ENCODE data around the gene SLC16A3. TPM values are rescaled to one million over a fixed set of nuclear protein-coding genes. Genes with fewer than 3 reads are reported as not detected.

SLC16A3 gene
- polyA plus RNA-seq, 1 of the 3 experiments (the other 2 are of a cell fraction) = 70.7 TPM

DNA sequence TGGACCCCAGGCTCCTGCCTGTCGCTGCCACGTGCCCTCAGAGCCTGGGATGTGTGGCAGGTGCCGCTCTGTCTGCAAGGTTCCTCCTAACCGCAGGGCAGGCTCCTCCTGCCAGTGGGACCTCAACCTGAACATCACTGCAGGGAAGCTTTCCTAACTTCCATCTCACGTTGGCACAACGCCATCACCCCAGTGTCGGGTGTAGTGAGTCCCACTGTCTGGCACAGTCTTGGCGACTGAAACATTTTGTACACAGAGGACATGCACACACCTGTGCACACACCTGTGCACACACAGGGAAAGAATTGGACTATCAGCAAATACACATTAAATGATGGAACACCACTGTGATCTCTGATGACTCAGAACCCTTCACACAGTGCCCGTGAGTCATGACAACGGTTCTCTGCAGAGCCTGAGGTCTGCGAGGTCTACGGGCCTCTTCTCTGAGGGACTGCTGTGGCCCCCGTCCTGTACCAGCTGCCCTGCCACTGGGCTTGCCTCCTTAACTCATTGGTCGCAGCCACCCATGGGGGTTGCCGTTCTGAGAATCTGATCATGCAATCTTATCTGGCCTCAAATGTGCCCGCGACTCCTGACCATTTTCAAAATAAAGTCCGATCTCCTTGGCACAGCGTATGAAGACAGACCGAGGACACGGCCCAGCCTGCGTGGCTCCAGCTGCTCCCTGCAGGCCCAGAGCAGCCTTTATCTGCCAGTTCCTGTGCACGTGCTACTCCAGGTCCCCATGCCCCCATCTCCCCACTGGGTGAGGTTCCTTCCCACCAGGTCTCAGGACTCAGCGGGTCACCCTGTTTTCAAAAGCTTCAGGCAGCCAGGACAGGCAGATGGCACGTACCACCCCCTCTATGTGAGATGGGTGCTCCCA, 23.8 kb upstream of the SLC16A3 start:
- 47% methylated on average over 24 of the region's 25 CpGs for WGBS (ENCODE audit: low lambda C conversion rate)
- Histone ChIP-seq H2AFZ (ENCODE audit: low read depth) (no peak overlapping the region), H3K9me2 (no peaks in the 10 kb centered on the region), H4K20me1 (ENCODE audit: insufficient read depth) (0 out of 2 replicates have a peak, but pooled peaks cover 3% of the 10 kb centered on the region), H3K4me1 (ENCODE audit: control insufficient read depth in 1 of 2, insufficient read depth in 2 of 2, low read depth in 1 of 2, low read length in 1 of 2) (peaks cover 15 to 19% of the 10 kb centered on the region in 2 experiments; a peak in 3 of 4 replicates), H3F3A (replicated peaks; ENCODE audit: insufficient read depth) (peaks cover 24% of the 10 kb centered on the region), H3K27me3 (ENCODE audit: insufficient read depth) (no peaks in the 10 kb centered on the region), H3K4me2 (peak overlapping the region; percentile 54), H3K79me2 (ENCODE audit: insufficient read depth) (peaks cover 24% of the 10 kb centered on the region; the same call in 1 of the 2 replicates), H3K9ac (no peak overlapping the region), H3K27ac (ENCODE audit: low read depth in 2 of 2, low read length in 1 of 2) (peak overlapping the region; percentile 64 to 70), H3K4me3 (ENCODE audit: low read depth in 2 of 2, low read length in 1 of 2) (0 out of 4 replicates have a peak overlapping the region, but pooled peaks of 1 of the 2 experiments have one; percentile 8), H3K9me3 (no peaks in the 10 kb centered on the region), H3K36me3 (replicated peaks in 1 of 2; ENCODE audit: control insufficient read depth in 1 of 2, insufficient read depth in 2 of 2, low read length in 1 of 2) (peaks cover 12 to 18% of the 10 kb centered on the region in 2 experiments)
- DNase-seq = peak; percentile 58
- POLR2A ChIA-PET = interaction anchor here (0.6 to 1.0 kb wide), 3 partner anchors 17 to 107 kb away, joined by 3 to 4 read pairs (median 3); no protein-coding TSS in a partner anchor
- CTCF ChIA-PET = interaction anchor here (0.6 to 4.0 kb wide), 29 partner anchors 10 to 399 kb away, joined by 3 to 37 read pairs (median 5); partner anchors contain the start of genes CD7, DCXR and SLC16A3
- TF ChIP-seq TAF1 (IDR thresholded peaks at IDR 0.05; ENCODE audit: borderline replicate concordance, low read depth, low read length) (no peak), RCOR1 (IDR thresholded peaks at IDR 0.05; ENCODE audit: low read length) (no peak), CHD2 (IDR thresholded peaks at IDR 0.05; ENCODE audit: low read length, partially characterized antibody) (no peak), MEF2A (IDR thresholded peaks at IDR 0.05; ENCODE audit: borderline replicate concordance, low read depth) (no peak), POLR2AphosphoS5 (IDR thresholded peaks at IDR 0.05; ENCODE audit: low read depth, low read length) (no peak), ELF1 (IDR thresholded peaks at IDR 0.05) (no peak), NFIC (IDR thresholded peaks at IDR 0.05; ENCODE audit: borderline replicate concordance) (no peak), SIN3A (IDR thresholded peaks at IDR 0.05; ENCODE audit: borderline replicate concordance, low read depth, low read length) (0 out of 2 replicates have a peak, but pooled peaks have one; percentile 37), MXI1 (IDR thresholded peaks at IDR 0.05; ENCODE audit: low read depth, low read length) (no peak; the same call in 1 of the 2 replicates), GABPA (IDR thresholded peaks at IDR 0.05; ENCODE audit: low read depth) (no peak), JUND (IDR thresholded peaks at IDR 0.05) (peak; percentile 85; the same call in 1 of the 2 replicates), FOSL2 (IDR thresholded peaks at IDR 0.05; ENCODE audit: borderline replicate concordance, low read depth) (peak; percentile 97), CTCF (IDR thresholded peaks at IDR 0.05) (no peak), RAD21 (IDR thresholded peaks at IDR 0.05; ENCODE audit: low read length) (no peak), EZH2phosphoT487 (IDR thresholded peaks at IDR 0.05; ENCODE audit: borderline replicate concordance, low read depth) (no peak), SMC3 (IDR thresholded peaks at IDR 0.05; ENCODE audit: low read depth, low read length) (no peak), EP300 (IDR thresholded peaks at IDR 0.05; ENCODE audit: borderline replicate concordance in 1 of 2, low read depth in 1 of 2, low read length in 1 of 2) (no peak; a peak in 1 of 4 replicates), RXRA (IDR thresholded peaks at IDR 0.05; ENCODE audit: borderline replicate concordance, low read depth) (no peak), USF2 (IDR thresholded peaks at IDR 0.05; ENCODE audit: borderline replicate concordance, low read depth, low read length) (no peak), FOXJ3 (CRISPR knock-in tag; IDR thresholded peaks at IDR 0.05) (no peak), NRF1 (IDR thresholded peaks at IDR 0.05; ENCODE audit: low read depth, low read length) (no peak), ZBTB33 (IDR thresholded peaks at IDR 0.05; ENCODE audit: borderline replicate concordance, low read depth) (no peak), FOXM1 (IDR thresholded peaks at IDR 0.05; ENCODE audit: low read depth) (no peak), RFX5 (IDR thresholded peaks at IDR 0.05; ENCODE audit: low read length) (no peak), TCF12 (IDR thresholded peaks at IDR 0.05) (peak; percentile 69; the same call in 1 of the 2 replicates)
- TF ChIP-seq, protein P1, sequence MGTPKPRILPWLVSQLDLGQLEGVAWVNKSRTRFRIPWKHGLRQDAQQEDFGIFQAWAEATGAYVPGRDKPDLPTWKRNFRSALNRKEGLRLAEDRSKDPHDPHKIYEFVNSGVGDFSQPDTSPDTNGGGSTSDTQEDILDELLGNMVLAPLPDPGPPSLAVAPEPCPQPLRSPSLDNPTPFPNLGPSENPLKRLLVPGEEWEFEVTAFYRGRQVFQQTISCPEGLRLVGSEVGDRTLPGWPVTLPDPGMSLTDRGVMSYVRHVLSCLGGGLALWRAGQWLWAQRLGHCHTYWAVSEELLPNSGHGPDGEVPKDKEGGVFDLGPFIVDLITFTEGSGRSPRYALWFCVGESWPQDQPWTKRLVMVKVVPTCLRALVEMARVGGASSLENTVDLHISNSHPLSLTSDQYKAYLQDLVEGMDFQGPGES (IDR thresholded peaks at IDR 0.05; ENCODE audit: low read depth, low read length) = no peak
- TF ChIP-seq, protein P2, sequence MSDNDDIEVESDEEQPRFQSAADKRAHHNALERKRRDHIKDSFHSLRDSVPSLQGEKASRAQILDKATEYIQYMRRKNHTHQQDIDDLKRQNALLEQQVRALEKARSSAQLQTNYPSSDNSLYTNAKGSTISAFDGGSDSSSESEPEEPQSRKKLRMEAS (IDR thresholded peaks at IDR 0.05; ENCODE audit: low read depth) = peak; percentile 57; the same call in 1 of the 2 replicates

Data from SK-N-SH (cell line).